Effector memory CD8-positive, alpha-beta T cell (primary cell): ENCODE measurements around the gene SERPINB7.
"Not testable (repeated sequence)": the region's sequence is repeated elsewhere in the genome, so short reads cannot be mapped to it uniquely, and the experiment has no call there.

Experiments
- ATAC-seq: fragments of 150-1000 bp; cut with Tn5 transposase; replicated peaks from 2 replicates; pipeline ENCODE4 v1.10.0; 2021; ENCODE audit warnings: mild to moderate bottlenecking, moderate library complexity
- DNase-seq, 3 experiments: peaks; one replicate each; pipeline ENCODE4 v3.0.0; 2021
- H3K27ac Mint-ChIP-seq, 2 donors: one replicate each; pipeline ENCODE4 v1.8.0; 2022; ENCODE audit warnings: mild to moderate bottlenecking in 2 of 2, mixed read lengths in 2 of 2, moderate library complexity in 2 of 2
- H3K27me3 Mint-ChIP-seq, 2 donors: one replicate each; pipeline ENCODE4 v1.8.0; 2022; ENCODE audit warnings: mixed read lengths in 2 of 2
- H3K36me3 Mint-ChIP-seq: one replicate; pipeline ENCODE4 v1.8.0; 2022; ENCODE audit warnings: mild to moderate bottlenecking, moderate library complexity, mixed read lengths; ENCODE audit not compliant: insufficient read depth
- H3K4me1 Mint-ChIP-seq, 2 donors: one replicate each; pipeline ENCODE4 v1.8.0; 2022; ENCODE audit warnings: low read depth in 2 of 2, mixed read lengths in 2 of 2
- H3K4me3 Mint-ChIP-seq, 2 donors: one replicate each; pipeline ENCODE4 v1.8.0; 2022; ENCODE audit warnings: mild to moderate bottlenecking in 2 of 2, mixed read lengths in 2 of 2, moderate library complexity in 2 of 2
- H3K9me3 Mint-ChIP-seq, 2 donors: one replicate each; pipeline ENCODE4 v1.8.0; 2022; ENCODE audit warnings: mixed read lengths in 2 of 2
- total RNA-seq, 9 experiments: gene quantifications; one replicate each; lab custom pipeline; 2026; lab: John Stamatoyannopoulos, UW

Gene SERPINB7
- 0 to 0.10 (median 0) reads per million in 9 experiments for total RNA-seq

GRCh38 chr18:63775166-63775730 lies at the start of gene SERPINB7:
TSS of gene SERPINB7 (plus strand) at chr18:63775418. CDS start at chr18:63782373, 6,955 bp downstream.
- Mint-ChIP-seq H3K27ac (no peak within 1 kb of the TSS), H3K9me3 (no peaks in the 10 kb centered on the region), H3K4me1 (no peaks in the 10 kb centered on the region), H3K27me3 (peaks cover 6 to 24% of the 10 kb centered on the region in 2 donors), H3K4me3 (no peak within 1 kb of the TSS), H3K36me3 (no peaks in the 10 kb centered on the region)
- ATAC-seq (no peak), DNase-seq (no peak)

- Mint-ChIP-seq H3K27me3 (peaks cover 12 to 13% of the 10 kb centered on the region in 2 donors), H3K4me3 (no peak overlapping the region), H3K27ac (no peak overlapping the region), H3K36me3 (no peaks in the 10 kb centered on the region), H3K9me3 (peaks cover 0 to 2% of the 10 kb centered on the region in 2 donors), H3K4me1 (no peaks in the 10 kb centered on the region)
- no peak for DNase-seq
- ATAC-seq, result no peak
Measured at GRCh38 chr18:63725682-63726480, 49.3 kb upstream of the SERPINB7 start.

- Mint-ChIP-seq H3K9me3 (no peaks in the 10 kb centered on the region), H3K27ac (no peak overlapping the region), H3K27me3 (peaks cover 21 to 24% of the 10 kb centered on the region in 2 donors), H3K4me3 (no peak overlapping the region), H3K36me3 (peaks cover 2% of the 10 kb centered on the region), H3K4me1 (no peaks in the 10 kb centered on the region)
- no peak for ATAC-seq
- DNase-seq, result no peak
Measured at GRCh38 chr18:63730773-63731172, 44.4 kb upstream of the SERPINB7 start.

- H3K9me3 Mint-ChIP-seq, result no peaks in the 10 kb centered on the region
- no peak overlapping the region for H3K4me3 Mint-ChIP-seq
- DNase-seq (no peak), ATAC-seq (no peak)
- H3K27me3 Mint-ChIP-seq, result peaks cover 21 to 24% of the 10 kb centered on the region in 2 donors
- H3K27ac Mint-ChIP-seq, result no peak overlapping the region
- no peaks in the 10 kb centered on the region for H3K4me1 Mint-ChIP-seq
- peaks cover 2% of the 10 kb centered on the region for H3K36me3 Mint-ChIP-seq
Measured at GRCh38 chr18:63731215-63731614, 44.0 kb upstream of the SERPINB7 start.

GRCh38 chr18:63736876-63737275 lies 38.3 kb upstream of the SERPINB7 start:
- no peak overlapping the region for H3K4me3 Mint-ChIP-seq
- H3K27me3 Mint-ChIP-seq, result peaks cover 1 to 3% of the 10 kb centered on the region in 2 donors
- no peak for ATAC-seq
- DNase-seq, result no peak
- H3K27ac Mint-ChIP-seq, result no peak overlapping the region
- H3K36me3 Mint-ChIP-seq, result peaks cover 2% of the 10 kb centered on the region
- H3K4me1 Mint-ChIP-seq, result no peaks in the 10 kb centered on the region
- H3K9me3 Mint-ChIP-seq, result no peaks in the 10 kb centered on the region

- no peak for ATAC-seq
- H3K27ac Mint-ChIP-seq, result no peak overlapping the region
- H3K27me3 Mint-ChIP-seq, result peaks cover 0 to 10% of the 10 kb centered on the region in 2 donors
- DNase-seq, result no peak
- H3K9me3 Mint-ChIP-seq, result no peaks in the 10 kb centered on the region
- no peaks in the 10 kb centered on the region for H3K36me3 Mint-ChIP-seq
- H3K4me3 Mint-ChIP-seq, result no peak overlapping the region
- H3K4me1 Mint-ChIP-seq, result no peaks in the 10 kb centered on the region
Measured at GRCh38 chr18:63741769-63742168, 33.4 kb upstream of the SERPINB7 start.

GRCh38 chr18:63747006-63747405 lies 28.2 kb upstream of the SERPINB7 start:
- no peak overlapping the region for H3K4me3 Mint-ChIP-seq
- no peak overlapping the region for H3K27ac Mint-ChIP-seq

GRCh38 chr18:63749489-63749888 lies 25.7 kb upstream of the SERPINB7 start:
- Mint-ChIP-seq H3K4me3 (no peak overlapping the region), H3K4me1 (no peaks in the 10 kb centered on the region), H3K36me3 (no peaks in the 10 kb centered on the region), H3K27ac (no peak overlapping the region), H3K27me3 (peaks cover 0 to 10% of the 10 kb centered on the region in 2 donors), H3K9me3 (no peaks in the 10 kb centered on the region)
- ATAC-seq, result no peak
- DNase-seq, result no peak

More at GRCh38 chr18:63747006-63747405, 28.2 kb upstream of the SERPINB7 start:
- Mint-ChIP-seq H3K4me1 (no peaks in the 10 kb centered on the region), H3K9me3 (no peaks in the 10 kb centered on the region), H3K36me3 (no peaks in the 10 kb centered on the region), H3K27me3 (peaks cover 0 to 10% of the 10 kb centered on the region in 2 donors)
- DNase-seq, result no peak
- ATAC-seq, result no peak

- H3K27ac Mint-ChIP-seq, result no peak overlapping the region
- H3K4me1 Mint-ChIP-seq, result no peaks in the 10 kb centered on the region
Measured at GRCh38 chr18:63752636-63753035, 22.6 kb upstream of the SERPINB7 start.

GRCh38 chr18:63753676-63754075 lies 21.5 kb upstream of the SERPINB7 start:
- no peaks in the 10 kb centered on the region for H3K36me3 Mint-ChIP-seq
- H3K4me3 Mint-ChIP-seq, result no peak overlapping the region
- H3K27me3 Mint-ChIP-seq, result peaks cover 0 to 10% of the 10 kb centered on the region in 2 donors
- H3K4me1 Mint-ChIP-seq, result no peaks in the 10 kb centered on the region
- ATAC-seq (no peak), DNase-seq (no peak)
- no peaks in the 10 kb centered on the region for H3K9me3 Mint-ChIP-seq
- no peak overlapping the region for H3K27ac Mint-ChIP-seq

More at GRCh38 chr18:63752636-63753035, 22.6 kb upstream of the SERPINB7 start:
- Mint-ChIP-seq H3K36me3 (no peaks in the 10 kb centered on the region), H3K27me3 (peaks cover 0 to 10% of the 10 kb centered on the region in 2 donors), H3K4me3 (no peak overlapping the region), H3K9me3 (no peaks in the 10 kb centered on the region)
- DNase-seq, result no peak
- ATAC-seq, result no peak

- ATAC-seq (no peak), DNase-seq (no peak)
- Mint-ChIP-seq H3K27me3 (peaks cover 7 to 10% of the 10 kb centered on the region in 2 donors), H3K4me3 (no peak overlapping the region), H3K4me1 (no peaks in the 10 kb centered on the region), H3K27ac (no peak overlapping the region), H3K9me3 (peaks cover 12 to 13% of the 10 kb centered on the region in 2 donors), H3K36me3 (no peaks in the 10 kb centered on the region)
Measured at GRCh38 chr18:63757541-63757940, 17.7 kb upstream of the SERPINB7 start.

- no peak overlapping the region for H3K4me3 Mint-ChIP-seq
- no peak overlapping the region for H3K27ac Mint-ChIP-seq
- ATAC-seq (no peak), DNase-seq (no peak)
- no peaks in the 10 kb centered on the region for H3K36me3 Mint-ChIP-seq
- peaks cover 6 to 7% of the 10 kb centered on the region in 2 donors for H3K27me3 Mint-ChIP-seq
- H3K9me3 Mint-ChIP-seq, result peaks cover 12 to 13% of the 10 kb centered on the region in 2 donors
- no peaks in the 10 kb centered on the region for H3K4me1 Mint-ChIP-seq
Measured at GRCh38 chr18:63758615-63759240, 16.5 kb upstream of the SERPINB7 start.

GRCh38 chr18:63759786-63760185 lies 15.4 kb upstream of the SERPINB7 start:
- H3K4me1 Mint-ChIP-seq, H3K36me3 Mint-ChIP-seq, ATAC-seq, H3K27ac Mint-ChIP-seq, H3K4me3 Mint-ChIP-seq, H3K27me3 Mint-ChIP-seq, DNase-seq: not testable (repeated sequence)
- H3K9me3 Mint-ChIP-seq, result peaks cover 12 to 13% of the 10 kb centered on the region in 2 donors
